HepG2 (cell line): Measurements from ENCODE around the gene IRF2BPL. TPM values are rescaled to one million over a fixed set of nuclear protein-coding genes. Genes with fewer than 3 reads are reported as not detected.
A peak's percentile ranks its signal among the peaks of the same experiment; 100 is the strongest.

Source experiments
- ATAC-seq: fragments of 200-7000 bp; cut with Tn5 transposase; 3 replicates; pipeline ENCODE4 v1.9.1; 2020; ENCODE audit warnings: mild to moderate bottlenecking, moderate library complexity
- BruUV-seq: library from RNA; stranded (reverse); fragments of 400-500 nt; replicated peaks from 2 replicates; lab custom pipeline; 2021; lab: Mats Ljungman, UMichigan
- CTCF ChIA-PET: fragments of 300-600 bp; formaldehyde crosslinking; extraction: SDS; loops from one replicate; lab custom pipeline; 2021; ENCODE audit warnings: low total read pairs, inconsistent platforms, low intra/inter-chr PET ratio; lab: Yijun Ruan, JAX
- POLR2A ChIA-PET: fragments of 350-600 bp; sonication (Branson Sonifier 250); formaldehyde crosslinking; loops from one replicate; lab custom pipeline; 2020; ENCODE audit warnings: antibody characterized with exemption, inconsistent platforms; lab: Yijun Ruan, JAX
- DNase-seq: peaks from one replicate; pipeline ENCODE4 v3.0.0-alpha.2; 2015; ENCODE audit warnings: low spot score
- FAIRE-seq: peaks from 3 replicates; lab custom pipeline; 2011; peaks lifted over from hg19 to GRCh38; lab: Jason Lieb, UNC
- H2AFZ ChIP-seq: one replicate; pipeline ENCODE4 v1.6.1; 2011; ENCODE audit warnings: low read length, inconsistent platforms
- H3K27ac ChIP-seq: fragments of 300-600 bp; 3 replicates; pipeline ENCODE4 v1.8.0; 2011; ENCODE audit warnings: mixed run types, mild to moderate bottlenecking, mixed read lengths, low read length, inconsistent platforms; ENCODE audit not compliant: insufficient read depth; ENCODE audit errors: extremely low read length
- H3K27me3 ChIP-seq, 2 experiments: fragments of 200-600 bp in 1 of 2; 2 replicates in 1 of 2; 3 replicates in 1 of 2; pipeline versions ENCODE4 v1.6.0 to v1.8.0; 2011; ENCODE audit warnings: low read length in 2 of 2, mild to moderate bottlenecking in 2 of 2, moderate library complexity in 2 of 2, inconsistent platforms in 1 of 2; ENCODE audit not compliant: insufficient read depth in 2 of 2, control insufficient read depth in 1 of 2
- H3K36me3 ChIP-seq, 2 experiments: fragments of 200-600 bp in 1 of 2; replicated peaks in 1 of 2; 2 replicates in 1 of 2; 3 replicates in 1 of 2; pipeline versions ENCODE4 v1.5.1 to v1.8.0; 2011; ENCODE audit warnings: low read length in 2 of 2, inconsistent platforms in 1 of 2; ENCODE audit not compliant: insufficient read depth in 2 of 2, control insufficient read depth in 1 of 2
- H3K4me1 ChIP-seq: 2 replicates; pipeline ENCODE4 v1.5.1; 2012; ENCODE audit warnings: low read length, inconsistent platforms; ENCODE audit not compliant: insufficient read depth
- H3K4me2 ChIP-seq: 2 replicates; pipeline ENCODE4 v1.6.0; 2011; ENCODE audit warnings: low read depth, low read length, inconsistent platforms
- H3K4me3 ChIP-seq, 3 experiments: fragments of 200-600 bp in 1 of 3; sonication (generic), shearing (Covaris generic) in 1 of 3; replicated peaks in 1 of 3; 2 replicates each; pipeline ENCODE4 v1.5.1; 2011 to 2016; ENCODE audit warnings: low read length in 3 of 3, inconsistent platforms in 2 of 3, low read depth in 2 of 3, mild to moderate bottlenecking in 2 of 3, control low read depth in 1 of 3, mixed read lengths in 1 of 3; ENCODE audit not compliant: insufficient read depth in 1 of 3
- H3K79me2 ChIP-seq: one replicate; pipeline ENCODE4 v1.6.1; 2011; ENCODE audit warnings: low read length, inconsistent platforms; ENCODE audit not compliant: insufficient read depth
- H3K9ac ChIP-seq: 2 replicates; pipeline ENCODE4 v1.6.0; 2011; ENCODE audit warnings: mild to moderate bottlenecking, low read depth, low read length, inconsistent platforms; ENCODE audit not compliant: insufficient read depth
- H3K9me3 ChIP-seq: 2 replicates; pipeline ENCODE4 v1.5.1; 2012; ENCODE audit warnings: mild to moderate bottlenecking, low read length
- H4K20me1 ChIP-seq: 2 replicates; pipeline ENCODE4 v1.6.0; 2011; ENCODE audit warnings: inconsistent platforms, mild to moderate bottlenecking, low read length, moderate library complexity; ENCODE audit not compliant: insufficient read depth
- FOXA1 ChIP-seq, 2 experiments: fragments of 450-650 bp in 1 of 2; sonication (generic) in 1 of 2; formaldehyde crosslinking in 1 of 2; IDR thresholded peaks; 2 replicates each; pipeline versions ENCODE4 v1.4.0 to v1.6.1; 2016 to 2020; ENCODE audit warnings: missing genetic modification reagents in 1 of 2
- HMG20A ChIP-seq: IDR thresholded peaks from 2 replicates; pipeline ENCODE4 v1.6.1; 2016; ENCODE audit warnings: borderline replicate concordance
- RAD51 ChIP-seq: fragments of 450-650 bp; IDR thresholded peaks from 2 replicates; pipeline ENCODE4 v1.6.1; 2016; ENCODE audit warnings: borderline replicate concordance
- RBAK ChIP-seq: sonication (generic); formaldehyde crosslinking; IDR thresholded peaks from 2 replicates; pipeline ENCODE4 v1.5.1; 2020; ENCODE audit warnings: mild to moderate bottlenecking, missing genetic modification reagents
- TAF1 ChIP-seq: sonication (generic); formaldehyde crosslinking; IDR thresholded peaks from 2 replicates; pipeline ENCODE4 v1.4.0; 2020; ENCODE audit warnings: missing genetic modification reagents
- ZNF558 ChIP-seq: sonication (generic); formaldehyde crosslinking; IDR thresholded peaks from 2 replicates; pipeline ENCODE4 v1.9.0; 2022; ENCODE audit warnings: mild to moderate bottlenecking, missing genetic modification reagents, borderline replicate concordance
- ZNF615 ChIP-seq: sonication (generic); formaldehyde crosslinking; IDR thresholded peaks from 2 replicates; pipeline ENCODE4 v1.5.0; 2020; ENCODE audit warnings: mild to moderate bottlenecking, missing genetic modification reagents, borderline replicate concordance
- ZSCAN31 ChIP-seq: sonication (generic); formaldehyde crosslinking; IDR thresholded peaks from 2 replicates; pipeline ENCODE4 v1.5.0; 2020; ENCODE audit warnings: low read depth, mild to moderate bottlenecking, missing genetic modification reagents
- WGBS: methylation state at CpG from one replicate; pipeline ENCODE4 v1.1.6; 2017; ENCODE audit warnings: low lambda C conversion rate; 5-methylcytosine and 5-hydroxymethylcytosine counted together
- in situ Hi-C: cut with HindIII; loops from 2 replicates; pipeline ENCODE4 v1.10.0; 2017; ENCODE audit warnings: low pct_unique_long_range_greater_than_20kb; ENCODE audit not compliant: extremely low pct_ligation_motif_present
- intact Hi-C: fragments of 100-400 bp; cut with micrococcal nuclease; formaldehyde crosslinking; loops from one replicate; pipeline ENCODE4 v1.10.0; 2022; ENCODE audit not compliant: unreplicated experiment
- polyA plus RNA-seq, 8 experiments: library from polyadenylated mRNA; depleted of rRNA in 3 of 8; stranded (reverse) in 7 of 8; unstranded in 1 of 8; fragments of >200 nt; fragmentation: Illumina TruSeq in 4 of 8; extraction: Trizol in 4 of 8; gene quantifications; 2 replicates each; pipeline versions ENCODE4 v1.2.1 to v1.2.3, GENCODE V29; 2011 to 2016; ENCODE audit warnings: low read depth in 4 of 8, missing spikeins in 1 of 8, mixed read lengths in 1 of 8; ENCODE audit not compliant: insufficient read depth in 1 of 8
- total RNA-seq, 5 experiments: library from RNA; depleted of rRNA; stranded (reverse); fragments of >200 nt; fragmentation: Illumina TruSeq; extraction: Trizol; gene quantifications; 2 replicates each; pipeline ENCODE4 v1.2.3, GENCODE V29; 2016; ENCODE audit warnings: low read depth in 1 of 5
- TF ChIP-seq, protein P1 (sequence below): sonication (generic); formaldehyde crosslinking; IDR thresholded peaks from 2 replicates; pipeline ENCODE4 v1.8.1; 2023; ENCODE audit warnings: mild to moderate bottlenecking, missing genetic modification reagents
- TF ChIP-seq, protein P2 (sequence below): sonication (generic); formaldehyde crosslinking; IDR thresholded peaks from 2 replicates; pipeline ENCODE4 v1.4.0; 2020; ENCODE audit warnings: missing genetic modification reagents, borderline replicate concordance
- TF ChIP-seq, protein P3 (sequence below): sonication (generic); formaldehyde crosslinking; IDR thresholded peaks from 2 replicates; pipeline ENCODE4 v1.9.0; 2021; ENCODE audit warnings: missing genetic modification reagents, borderline replicate concordance
- TF ChIP-seq, protein P4 (sequence below): sonication (generic); formaldehyde crosslinking; IDR thresholded peaks from 2 replicates; pipeline ENCODE4 v1.5.0; 2020; ENCODE audit warnings: mild to moderate bottlenecking, missing genetic modification reagents

The IRF2BPL gene
- total and polyA plus RNA-seq, 2 of the 13 experiments (the other 11 are each of a cell fraction or from before 2014, with no cell fraction given): 6.6 to 8.4 TPM

DNA sequence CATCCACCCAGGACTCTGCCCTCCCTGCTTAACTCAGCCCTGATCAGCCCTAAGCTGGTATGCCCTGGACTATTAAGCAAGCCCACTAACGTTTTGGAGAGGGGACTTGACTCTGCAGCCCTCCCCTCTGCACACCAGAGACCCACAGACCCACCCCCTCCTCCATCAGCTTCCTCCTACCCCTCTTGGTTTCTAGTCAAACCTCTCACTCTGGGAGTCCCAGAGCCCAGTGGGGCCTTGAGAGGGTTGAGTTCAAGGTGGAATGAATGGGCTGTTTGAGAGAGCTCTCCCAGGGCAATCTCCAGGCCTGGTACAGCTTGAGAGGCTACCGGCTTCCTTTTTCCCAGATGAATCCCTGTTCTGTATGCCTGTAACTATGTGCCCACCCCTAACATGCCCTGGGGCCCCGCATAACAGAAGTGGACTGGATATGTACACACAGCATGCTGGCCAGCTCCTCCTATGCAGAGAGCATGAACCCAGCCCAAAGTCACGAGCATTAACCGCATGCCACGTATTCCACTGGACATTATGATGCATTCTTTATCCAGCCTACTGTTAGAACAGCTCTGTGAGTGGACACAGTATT is 43.6 kb downstream of the IRF2BPL start:
- CTCF ChIA-PET: no interaction called here
- in situ Hi-C loops: no loop called here
- POLR2A ChIA-PET: interaction anchor here (0.8 to 1.1 kb wide), 2 partner anchors 14 to 32 kb away, joined by 3 read pairs; no protein-coding TSS in a partner anchor
- Histone ChIP-seq H3K4me3 (no peak overlapping the region), H3K27ac (no peak overlapping the region), H3K36me3 (no peaks in the 10 kb centered on the region), H3K27me3 (peaks cover 0 to 1% of the 10 kb centered on the region in 2 experiments; a peak in 1 of 5 replicates), H3K9ac (no peak overlapping the region), H4K20me1 (no peaks in the 10 kb centered on the region), H3K9me3 (peaks cover 9% of the 10 kb centered on the region; the same call in 1 of the 2 replicates), H3K4me2 (peak overlapping the region; percentile 36), H2AFZ (no peak overlapping the region), H3K4me1 (peaks cover 29% of the 10 kb centered on the region), H3K79me2 (no peaks in the 10 kb centered on the region)
- intact Hi-C loops: no loop called here
- no TSS peak for BruUV-seq
- TF ChIP-seq FOXA1 (IDR thresholded peaks at IDR 0.05) (no peak), FOXA1 (CRISPR knock-in tag; IDR thresholded peaks at IDR 0.05) (peak; percentile 41; the same call in 1 of the 2 replicates)
- TF ChIP-seq, protein P1, sequence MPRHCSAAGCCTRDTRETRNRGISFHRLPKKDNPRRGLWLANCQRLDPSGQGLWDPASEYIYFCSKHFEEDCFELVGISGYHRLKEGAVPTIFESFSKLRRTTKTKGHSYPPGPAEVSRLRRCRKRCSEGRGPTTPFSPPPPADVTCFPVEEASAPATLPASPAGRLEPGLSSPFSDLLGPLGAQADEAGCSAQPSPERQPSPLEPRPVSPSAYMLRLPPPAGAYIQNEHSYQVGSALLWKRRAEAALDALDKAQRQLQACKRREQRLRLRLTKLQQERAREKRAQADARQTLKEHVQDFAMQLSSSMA (CRISPR knock-in tag): no peak
- ATAC-seq: peak; percentile 77
- FAIRE-seq: no peak
- peak; percentile 41 for DNase-seq
- 0% methylated on average over 6 of the region's 6 CpGs for WGBS

DNA sequence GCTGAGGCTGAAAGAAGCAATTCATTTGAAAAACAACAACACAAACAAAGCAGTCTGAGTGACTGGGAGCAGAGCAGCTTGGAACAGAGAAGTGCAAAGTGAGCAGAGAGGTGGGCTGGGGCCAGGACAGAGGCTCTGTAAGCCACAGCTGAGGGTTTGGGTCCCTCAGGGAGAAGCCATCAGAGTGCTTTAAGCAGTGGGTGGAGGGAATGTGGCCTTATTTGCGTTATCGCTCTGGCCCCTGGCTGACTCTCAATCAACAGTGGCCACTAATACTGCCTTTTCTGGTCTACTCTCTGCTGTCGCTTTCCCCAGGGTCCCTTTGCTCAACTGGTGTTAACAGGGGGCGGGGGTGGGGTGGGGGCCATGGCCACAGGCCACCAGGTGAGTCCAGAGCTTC is 44.2 kb downstream of the IRF2BPL start:
- BruUV-seq: no TSS peak
- FAIRE-seq (no peak), DNase-seq (no peak), ATAC-seq (peak; percentile 63)
- Histone ChIP-seq H3K4me3 (no peak overlapping the region; a peak in 1 of 6 replicates), H3K4me2 (peak overlapping the region; percentile 36), H3K36me3 (no peaks in the 10 kb centered on the region), H2AFZ (peak overlapping the region; percentile 44), H3K4me1 (peaks cover 29% of the 10 kb centered on the region), H3K27ac (no peak overlapping the region), H3K27me3 (peaks cover 0 to 1% of the 10 kb centered on the region in 2 experiments; a peak in 1 of 5 replicates), H3K79me2 (no peaks in the 10 kb centered on the region), H3K9ac (peak overlapping the region; percentile 4; the same call in 1 of the 2 replicates), H4K20me1 (no peaks in the 10 kb centered on the region), H3K9me3 (peaks cover 9% of the 10 kb centered on the region; the same call in 1 of the 2 replicates)
- in situ Hi-C loops (no loop called here), intact Hi-C loops (no loop called here)
- 6% methylated on average over 2 of the region's 4 CpGs for WGBS
- ChIA-PET POLR2A (no interaction called here), CTCF (no interaction called here)
- TF ChIP-seq ZNF558 (CRISPR knock-in tag): no peak
- no peak for TF ChIP-seq HMG20A (CRISPR knock-in tag)
- TF ChIP-seq, protein P2, sequence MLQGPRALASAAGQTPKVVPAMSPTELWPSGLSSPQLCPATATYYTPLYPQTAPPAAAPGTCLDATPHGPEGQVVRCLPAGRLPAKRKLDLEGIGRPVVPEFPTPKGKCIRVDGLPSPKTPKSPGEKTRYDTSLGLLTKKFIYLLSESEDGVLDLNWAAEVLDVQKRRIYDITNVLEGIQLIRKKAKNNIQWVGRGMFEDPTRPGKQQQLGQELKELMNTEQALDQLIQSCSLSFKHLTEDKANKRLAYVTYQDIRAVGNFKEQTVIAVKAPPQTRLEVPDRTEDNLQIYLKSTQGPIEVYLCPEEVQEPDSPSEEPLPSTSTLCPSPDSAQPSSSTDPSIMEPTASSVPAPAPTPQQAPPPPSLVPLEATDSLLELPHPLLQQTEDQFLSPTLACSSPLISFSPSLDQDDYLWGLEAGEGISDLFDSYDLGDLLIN: no peak
- TF ChIP-seq RBAK (CRISPR knock-in tag): no peak
- TF ChIP-seq TAF1 (CRISPR knock-in tag): no peak
- no peak for TF ChIP-seq ZSCAN31 (CRISPR knock-in tag)
- no peak for TF ChIP-seq ZNF615 (CRISPR knock-in tag)
- TF ChIP-seq RAD51: no peak
- TF ChIP-seq, protein P3, sequence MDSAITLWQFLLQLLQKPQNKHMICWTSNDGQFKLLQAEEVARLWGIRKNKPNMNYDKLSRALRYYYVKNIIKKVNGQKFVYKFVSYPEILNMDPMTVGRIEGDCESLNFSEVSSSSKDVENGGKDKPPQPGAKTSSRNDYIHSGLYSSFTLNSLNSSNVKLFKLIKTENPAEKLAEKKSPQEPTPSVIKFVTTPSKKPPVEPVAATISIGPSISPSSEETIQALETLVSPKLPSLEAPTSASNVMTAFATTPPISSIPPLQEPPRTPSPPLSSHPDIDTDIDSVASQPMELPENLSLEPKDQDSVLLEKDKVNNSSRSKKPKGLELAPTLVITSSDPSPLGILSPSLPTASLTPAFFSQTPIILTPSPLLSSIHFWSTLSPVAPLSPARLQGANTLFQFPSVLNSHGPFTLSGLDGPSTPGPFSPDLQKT: no peak
- TF ChIP-seq, protein P4, sequence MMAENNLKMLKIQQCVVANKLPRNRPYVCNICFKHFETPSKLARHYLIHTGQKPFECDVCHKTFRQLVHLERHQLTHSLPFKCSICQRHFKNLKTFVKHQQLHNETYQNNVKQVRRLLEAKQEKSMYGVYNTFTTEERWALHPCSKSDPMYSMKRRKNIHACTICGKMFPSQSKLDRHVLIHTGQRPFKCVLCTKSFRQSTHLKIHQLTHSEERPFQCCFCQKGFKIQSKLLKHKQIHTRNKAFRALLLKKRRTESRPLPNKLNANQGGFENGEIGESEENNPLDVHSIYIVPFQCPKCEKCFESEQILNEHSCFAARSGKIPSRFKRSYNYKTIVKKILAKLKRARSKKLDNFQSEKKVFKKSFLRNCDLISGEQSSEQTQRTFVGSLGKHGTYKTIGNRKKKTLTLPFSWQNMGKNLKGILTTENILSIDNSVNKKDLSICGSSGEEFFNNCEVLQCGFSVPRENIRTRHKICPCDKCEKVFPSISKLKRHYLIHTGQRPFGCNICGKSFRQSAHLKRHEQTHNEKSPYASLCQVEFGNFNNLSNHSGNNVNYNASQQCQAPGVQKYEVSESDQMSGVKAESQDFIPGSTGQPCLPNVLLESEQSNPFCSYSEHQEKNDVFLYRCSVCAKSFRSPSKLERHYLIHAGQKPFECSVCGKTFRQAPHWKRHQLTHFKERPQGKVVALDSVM: no peak
